Activated B cell treated with CpG ODN at 0.5 μM for 24 hours (primary cell): ENCODE measurements around the gene HOXB13. TPM values are rescaled to one million over a fixed set of nuclear protein-coding genes. Genes with fewer than 3 reads are reported as not detected.

ENCODE experiments used
- ATAC-seq: fragments of 200-7000 bp; cut with Tn5 transposase; one replicate; pipeline ENCODE4 v1.10.0; 2021; ENCODE audit warnings: low read depth, mild to moderate bottlenecking, moderate library complexity
- CTCF ChIA-PET: fragments of 350-600 bp; sonication (Branson Sonifier 250); formaldehyde crosslinking; loops from one replicate; lab custom pipeline; 2021; ENCODE audit warnings: antibody characterized with exemption; lab: Charles Lee
- POLR2A ChIA-PET: fragments of 350-600 bp; sonication (Branson Sonifier 250); formaldehyde crosslinking; loops from one replicate; lab custom pipeline; 2021; ENCODE audit warnings: antibody characterized with exemption; lab: Charles Lee
- DNase-seq: peaks from one replicate; pipeline ENCODE4 v3.0.0; 2022
- H3K27ac Mint-ChIP-seq: one replicate; pipeline ENCODE4 v1.8.0; 2020; ENCODE audit warnings: mixed read lengths
- H3K27me3 Mint-ChIP-seq: one replicate; pipeline ENCODE4 v1.8.0; 2021; ENCODE audit warnings: mixed read lengths
- H3K36me3 Mint-ChIP-seq: one replicate; pipeline ENCODE4 v1.8.0; 2021; ENCODE audit warnings: low read depth, mixed read lengths
- H3K4me1 Mint-ChIP-seq: one replicate; pipeline ENCODE4 v1.8.0; 2021; ENCODE audit warnings: mixed read lengths
- H3K4me3 Mint-ChIP-seq: one replicate; pipeline ENCODE4 v1.8.0; 2020; ENCODE audit warnings: mild to moderate bottlenecking, mixed read lengths
- H3K9me3 Mint-ChIP-seq: one replicate; pipeline ENCODE4 v1.8.0; 2020; ENCODE audit warnings: mixed read lengths
- CTCF ChIP-seq: fragments of 200-600 bp; IDR thresholded peaks from one replicate; pipeline ENCODE4 v1.8.0; 2022; ENCODE audit warnings: antibody characterized with exemption, mild to moderate bottlenecking
- intact Hi-C: fragments of 100-400 bp; cut with micrococcal nuclease; formaldehyde crosslinking; loops from one replicate; pipeline ENCODE4 v1.15.1; 2024
- total RNA-seq: library from RNA; stranded (reverse); gene quantifications from 2 replicates; pipeline ENCODE4 v1.2.3, GENCODE V29; 2022

The HOXB13 gene
- total RNA-seq, 1 donor from 2014 or later, result not detected

DNA sequence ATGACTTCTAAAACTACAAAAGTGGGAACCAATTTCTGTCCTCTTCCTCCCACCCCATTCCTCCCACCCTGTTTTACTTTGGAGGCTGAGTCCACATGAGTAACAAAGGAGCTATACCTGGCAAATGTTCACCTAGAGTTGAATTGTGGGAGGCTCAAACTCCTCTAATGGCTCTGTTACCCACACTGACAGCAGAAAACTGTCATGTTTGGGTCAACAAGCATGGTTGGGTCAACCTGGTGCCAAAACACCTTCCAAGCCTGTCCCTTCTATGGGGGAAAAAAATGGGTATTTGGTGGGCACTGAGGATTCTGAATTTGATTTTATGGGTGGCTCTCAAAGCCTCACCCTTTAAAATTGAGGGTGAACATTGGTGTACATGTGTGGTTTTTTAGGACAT lies 12.0 kb upstream of the HOXB13 start:
- no peak overlapping the region for H3K27ac Mint-ChIP-seq
- no peaks in the 10 kb centered on the region for H3K9me3 Mint-ChIP-seq
- ChIA-PET CTCF (no interaction called here), POLR2A (interaction anchor here (0.6 to 0.7 kb wide), 2 partner anchors 225 to 613 kb away, joined by 4 read pairs; no protein-coding TSS in a partner anchor)
- H3K4me3 Mint-ChIP-seq, result no peak overlapping the region
- no peak for TF ChIP-seq CTCF
- no peak for DNase-seq
- peaks cover 6% of the 10 kb centered on the region for H3K4me1 Mint-ChIP-seq
- no peak for ATAC-seq
- peaks cover 69% of the 10 kb centered on the region for H3K27me3 Mint-ChIP-seq
- no peaks in the 10 kb centered on the region for H3K36me3 Mint-ChIP-seq
- intact Hi-C loops, result no loop called here

GRCh38 chr17:48738803-48739526 lies 10.4 kb upstream of the HOXB13 start:
- DNase-seq (no peak), ATAC-seq (no peak)
- peaks cover 6% of the 10 kb centered on the region for H3K4me1 Mint-ChIP-seq
- peak overlapping the region; percentile 15 for H3K4me3 Mint-ChIP-seq
- ChIA-PET POLR2A (interaction anchor here (1.4 kb wide), 1 partner anchor 13 kb away, joined by 4 read pairs; no protein-coding TSS in a partner anchor), CTCF (interaction anchor here (1.1 to 1.3 kb wide), 2 partner anchors 14 to 103 kb away, joined by 3 to 4 read pairs; no protein-coding TSS in a partner anchor)
- TF ChIP-seq CTCF, result no peak
- H3K27ac Mint-ChIP-seq, result no peak overlapping the region
- intact Hi-C loops, result no loop called here
- H3K27me3 Mint-ChIP-seq, result peaks cover 69% of the 10 kb centered on the region
- H3K36me3 Mint-ChIP-seq, result no peaks in the 10 kb centered on the region
- H3K9me3 Mint-ChIP-seq, result no peaks in the 10 kb centered on the region

DNA sequence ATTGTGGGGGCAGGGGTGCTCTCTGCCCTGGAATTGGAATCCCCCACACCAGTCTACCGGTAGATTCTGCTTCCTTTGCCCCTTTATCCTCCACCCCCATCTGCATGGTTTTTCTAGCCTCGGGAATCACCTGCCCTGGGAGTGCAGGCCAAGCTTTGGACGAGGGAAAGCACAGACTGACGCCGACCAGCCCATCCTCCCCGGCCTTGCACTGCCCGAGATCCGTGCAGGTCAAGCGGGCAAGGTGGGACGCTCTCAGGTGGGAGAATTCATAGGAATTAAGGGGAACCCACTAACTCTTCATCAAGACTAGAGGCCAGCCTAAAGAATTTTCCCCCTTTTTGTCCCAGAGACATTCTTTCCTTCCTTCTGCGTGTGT lies 9.9 kb upstream of the HOXB13 start:
- ChIA-PET POLR2A (interaction anchor here (1.4 kb wide), 1 partner anchor 13 kb away, joined by 4 read pairs; no protein-coding TSS in a partner anchor), CTCF (interaction anchor here (1.3 kb wide), 1 partner anchor 13 kb away, joined by 4 read pairs; no protein-coding TSS in a partner anchor)
- DNase-seq (no peak), ATAC-seq (no peak)
- no peaks in the 10 kb centered on the region for H3K9me3 Mint-ChIP-seq
- no peak overlapping the region for H3K4me3 Mint-ChIP-seq
- H3K36me3 Mint-ChIP-seq, result no peaks in the 10 kb centered on the region
- intact Hi-C loops, result no loop called here
- no peak overlapping the region for H3K27ac Mint-ChIP-seq
- peaks cover 75% of the 10 kb centered on the region for H3K27me3 Mint-ChIP-seq
- H3K4me1 Mint-ChIP-seq, result peaks cover 11% of the 10 kb centered on the region
- TF ChIP-seq CTCF, result no peak

DNA sequence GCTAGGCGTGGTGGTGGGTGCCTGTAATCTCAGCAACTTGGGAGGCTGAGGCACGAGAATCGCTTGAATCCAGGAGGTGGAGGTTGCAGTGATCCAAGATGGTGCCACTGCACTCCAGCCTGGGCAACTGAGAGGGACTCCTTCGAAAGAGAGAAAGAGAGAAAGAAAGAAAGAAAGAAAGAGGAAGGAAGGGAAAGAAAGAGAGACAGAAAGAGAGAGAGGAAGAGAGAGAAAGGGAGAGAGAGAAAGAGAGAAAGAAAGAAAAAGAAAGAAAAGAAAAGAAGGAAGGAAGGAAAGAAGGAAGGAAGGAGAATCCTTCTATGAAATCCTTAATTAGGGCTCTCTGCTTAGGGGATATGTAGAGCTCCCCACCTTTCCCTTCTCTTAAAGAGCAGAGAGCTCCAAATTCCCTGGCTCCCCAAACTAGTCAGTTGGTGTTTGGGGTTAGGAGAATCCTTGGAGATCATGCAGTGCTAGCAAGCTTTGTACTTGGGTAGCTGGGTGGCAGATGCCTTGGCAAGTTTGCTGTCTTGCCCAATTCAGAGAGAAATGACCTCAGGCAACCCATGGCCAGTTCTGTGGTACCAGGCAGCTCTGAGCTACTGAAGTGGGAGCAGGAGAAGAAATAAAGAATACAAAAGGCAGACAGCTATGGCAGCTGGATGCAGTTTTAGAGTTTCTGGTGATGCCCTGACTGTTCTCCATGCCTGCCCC lies 8.9 kb upstream of the HOXB13 start:
- TF ChIP-seq CTCF, result no peak
- ChIA-PET CTCF (interaction anchor here (1.3 kb wide), 1 partner anchor 12 kb away, joined by 4 read pairs; no protein-coding TSS in a partner anchor), POLR2A (interaction anchor here (1.4 kb wide), 1 partner anchor 14 kb away, joined by 4 read pairs; no protein-coding TSS in a partner anchor)
- Mint-ChIP-seq H3K36me3 (no peaks in the 10 kb centered on the region), H3K27me3 (peaks cover 75% of the 10 kb centered on the region), H3K4me1 (peaks cover 17% of the 10 kb centered on the region), H3K27ac (no peak overlapping the region), H3K4me3 (no peak overlapping the region), H3K9me3 (no peaks in the 10 kb centered on the region)
- intact Hi-C loops, result no loop called here
- DNase-seq (no peak), ATAC-seq (no peak)

- no peak overlapping the region for H3K4me3 Mint-ChIP-seq
- TF ChIP-seq CTCF, result no peak
- H3K9me3 Mint-ChIP-seq, result no peaks in the 10 kb centered on the region
- ATAC-seq (no peak), DNase-seq (no peak)
- POLR2A ChIA-PET, result no interaction called here
- H3K36me3 Mint-ChIP-seq, result no peaks in the 10 kb centered on the region
- CTCF ChIA-PET, result no interaction called here
- H3K4me1 Mint-ChIP-seq, result peaks cover 18% of the 10 kb centered on the region
- intact Hi-C loops, result no loop called here
- no peak overlapping the region for H3K27ac Mint-ChIP-seq
- peaks cover 75% of the 10 kb centered on the region for H3K27me3 Mint-ChIP-seq
Observed at GRCh38 chr17:48735062-48735351, 6.5 kb upstream of the HOXB13 start.
